ENCODE measurements around the gene AKAP9. TPM values are rescaled to one million over a fixed set of nuclear protein-coding genes. Genes with fewer than 3 reads are reported as not detected.

The AKAP9 gene
- total and polyA plus RNA-seq, 2 donors (not counting 3 experiments of a cell fraction or from before 2014, with no cell fraction given) = 9.5 to 51.6 TPM

DNA sequence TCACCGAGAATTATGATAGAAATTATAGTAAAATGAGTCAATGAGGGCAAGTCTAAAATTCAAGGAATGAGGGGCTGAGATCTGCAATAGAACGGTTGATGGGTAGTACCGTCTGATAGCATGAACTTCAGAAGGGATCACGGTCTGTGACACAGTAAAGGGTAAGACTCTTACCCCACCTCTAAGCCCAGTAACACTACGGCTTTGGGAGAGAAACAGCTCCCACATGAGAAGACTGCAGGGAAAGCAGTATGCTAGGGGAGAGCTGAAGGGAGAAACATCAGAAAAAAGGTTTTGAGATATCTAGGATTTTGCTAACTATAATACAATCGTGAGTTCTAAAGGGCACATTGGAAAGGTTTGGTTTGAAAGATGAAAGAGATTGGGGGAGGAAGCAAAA lies 12.8 kb upstream of the AKAP9 start:
- dilution Hi-C loops (cut with MboI; ENCODE audit: extremely low pct_ligation_motif_present, low sequenced_read_pairs) (no loop called here), intact Hi-C loops (cut with micrococcal nuclease) (no loop called here)
- peaks cover 2 to 5% of the 10 kb centered on the region in 2 experiments for H3K27me3 ChIP-seq (ENCODE audit: control insufficient read depth in 2 of 2, insufficient read depth in 2 of 2, low read length in 2 of 2)
- H3K27ac ChIP-seq (ENCODE audit: insufficient read depth, low read depth, low read length) = no peak overlapping the region
- no peak overlapping the region for H2AFZ ChIP-seq (ENCODE audit: low read depth, low read length)
- H3K9ac ChIP-seq (replicated peaks; ENCODE audit: extremely low read depth, insufficient read depth, low read length) = no peak overlapping the region
- no peaks in the 10 kb centered on the region for H3K9me1 ChIP-seq (replicated peaks; ENCODE audit: control insufficient read depth, extremely low read depth, insufficient read depth, low read length)
- no TSS peak for BruUV-seq (replicated peaks)
- no peak for DNase-seq (ENCODE audit: low read depth, low spot score)
- POLR2A ChIA-PET = no interaction called here
- CTCF ChIA-PET = no interaction called here
- FAIRE-seq = no peak
- H3K4me3 ChIP-seq (replicated peaks in 1 of 3; ENCODE audit: insufficient read depth in 1 of 3, low read depth in 1 of 3, low read length in 3 of 3) = no peak overlapping the region
- no peaks in the 10 kb centered on the region for H3K9me3 ChIP-seq (replicated peaks; ENCODE audit: control insufficient read depth, insufficient read depth, low read length)
- no peaks in the 10 kb centered on the region for H4K20me1 ChIP-seq (replicated peaks; ENCODE audit: control insufficient read depth, extremely low read depth, insufficient read depth, low read length)
- no peaks in the 10 kb centered on the region for H3K79me2 ChIP-seq (ENCODE audit: control insufficient read depth, insufficient read depth, low read length)
- no peaks in the 10 kb centered on the region for H3K4me1 ChIP-seq (ENCODE audit: control insufficient read depth, extremely low read depth, insufficient read depth, low read length)
- H3K36me3 ChIP-seq (ENCODE audit: control insufficient read depth in 2 of 2, extremely low read depth in 1 of 2, insufficient read depth in 2 of 2, low read length in 2 of 2) = no peaks in the 10 kb centered on the region
- TF ChIP-seq EZH2 (IDR thresholded peaks at IDR 0.05; ENCODE audit: borderline replicate concordance, low read depth, low read length, severe bottlenecking) (no peak), JUN (IDR thresholded peaks at IDR 0.05; ENCODE audit: borderline replicate concordance, insufficient read depth, insufficient read length, low read depth) (no peak), MYC (IDR thresholded peaks at IDR 0.05; ENCODE audit: low read depth, low read length) (no peak)
- no peak overlapping the region for H3K4me2 ChIP-seq (ENCODE audit: insufficient read depth, low read length)

DNA sequence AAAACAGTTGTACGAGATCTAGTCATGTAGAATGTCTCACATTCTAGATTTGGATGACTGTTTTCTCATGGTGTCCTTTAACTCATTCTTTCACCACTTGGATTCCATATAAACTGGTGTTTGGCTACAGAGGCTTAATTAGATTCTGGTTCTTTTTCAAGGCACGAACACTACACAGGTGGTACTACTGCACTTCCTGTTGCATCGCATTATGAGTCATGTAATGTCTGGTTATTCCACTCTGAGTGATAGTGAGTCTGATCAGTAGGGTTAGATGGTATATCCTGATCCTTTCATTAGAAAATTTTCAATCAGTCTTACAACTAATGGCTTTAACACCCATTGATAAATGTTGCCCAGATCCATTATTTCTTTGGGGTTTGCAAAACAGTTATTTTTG lies 11.2 kb upstream of the AKAP9 start:
- dilution Hi-C loops (cut with MboI; ENCODE audit: extremely low pct_ligation_motif_present, low sequenced_read_pairs) = no loop called here
- ChIA-PET POLR2A (no interaction called here), CTCF (no interaction called here)
- Histone ChIP-seq H3K27ac (ENCODE audit: insufficient read depth, low read depth, low read length) (no peak overlapping the region), H4K20me1 (replicated peaks; ENCODE audit: control insufficient read depth, extremely low read depth, insufficient read depth, low read length) (no peaks in the 10 kb centered on the region), H3K9me1 (replicated peaks; ENCODE audit: control insufficient read depth, extremely low read depth, insufficient read depth, low read length) (no peaks in the 10 kb centered on the region), H3K4me1 (ENCODE audit: control insufficient read depth, extremely low read depth, insufficient read depth, low read length) (no peaks in the 10 kb centered on the region), H3K4me3 (replicated peaks in 1 of 3; ENCODE audit: insufficient read depth in 1 of 3, low read depth in 1 of 3, low read length in 3 of 3) (no peak overlapping the region), H2AFZ (ENCODE audit: low read depth, low read length) (no peak overlapping the region), H3K9ac (replicated peaks; ENCODE audit: extremely low read depth, insufficient read depth, low read length) (no peak overlapping the region), H3K36me3 (ENCODE audit: control insufficient read depth in 2 of 2, extremely low read depth in 1 of 2, insufficient read depth in 2 of 2, low read length in 2 of 2) (no peaks in the 10 kb centered on the region), H3K27me3 (ENCODE audit: control insufficient read depth in 2 of 2, insufficient read depth in 2 of 2, low read length in 2 of 2) (peaks cover 2 to 5% of the 10 kb centered on the region in 2 experiments), H3K79me2 (ENCODE audit: control insufficient read depth, insufficient read depth, low read length) (no peaks in the 10 kb centered on the region), H3K4me2 (ENCODE audit: insufficient read depth, low read length) (no peak overlapping the region), H3K9me3 (replicated peaks; ENCODE audit: control insufficient read depth, insufficient read depth, low read length) (no peaks in the 10 kb centered on the region)
- intact Hi-C loops (cut with micrococcal nuclease) = no loop called here
- FAIRE-seq (no peak), DNase-seq (ENCODE audit: low read depth, low spot score) (no peak)
- BruUV-seq (replicated peaks) = no TSS peak
- TF ChIP-seq POLR2A (IDR thresholded peaks at IDR 0.05; ENCODE audit: low read depth, low read length) = no peak
- peak; percentile 11 for TF ChIP-seq FOS (IDR thresholded peaks at IDR 0.05; ENCODE audit: borderline replicate concordance, insufficient read depth, low read length)

Data from endothelial cell of umbilical vein (primary cell).